ENCODE measurements around the gene DNAJC1.
"Not testable (repeated sequence)": the region's sequence is repeated elsewhere in the genome, so short reads cannot be mapped to it uniquely, and the experiment has no call there.

Gene DNAJC1

DNA sequence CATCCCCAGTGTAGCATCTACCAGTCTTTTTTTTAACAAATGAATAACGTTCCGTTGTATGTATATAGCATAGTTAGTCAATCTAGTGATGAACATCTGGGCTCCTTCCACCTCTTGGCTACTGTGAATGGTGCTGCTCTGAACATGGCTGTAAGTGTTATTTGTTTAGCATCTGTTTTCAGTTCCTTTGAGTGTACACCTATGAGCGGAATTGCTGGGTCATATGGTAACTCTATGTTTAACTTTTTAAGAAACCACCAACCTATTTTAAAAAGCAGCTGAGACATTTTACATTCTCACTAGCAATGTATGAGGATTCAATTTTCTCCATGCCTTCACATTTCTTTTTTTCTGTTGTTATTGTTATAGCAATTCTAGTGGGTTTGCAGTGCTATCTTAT, 178.2 kb downstream of the DNAJC1 start:
- no peak for DNase-seq (ENCODE audit: low read depth)

DNA sequence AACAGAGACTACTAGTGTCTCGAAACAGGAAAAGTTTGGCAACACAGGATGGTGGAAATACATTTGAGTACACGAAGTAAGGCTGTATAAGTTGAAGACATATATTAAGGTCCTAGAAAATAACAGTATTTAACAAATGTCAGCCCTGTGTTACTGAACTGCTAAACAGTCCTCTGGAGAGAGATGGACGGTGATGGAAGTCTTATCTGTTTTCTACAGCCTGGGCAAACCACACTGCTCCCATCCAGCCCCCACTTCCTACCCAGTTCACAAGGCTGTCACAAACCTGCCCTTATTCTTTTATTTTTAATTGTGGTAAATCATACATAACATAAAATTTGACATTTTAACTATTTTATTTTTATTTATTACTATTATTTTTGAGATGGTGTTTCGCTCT, 179.1 kb downstream of the DNAJC1 start:
- DNase-seq (ENCODE audit: low read depth): no peak

DNA sequence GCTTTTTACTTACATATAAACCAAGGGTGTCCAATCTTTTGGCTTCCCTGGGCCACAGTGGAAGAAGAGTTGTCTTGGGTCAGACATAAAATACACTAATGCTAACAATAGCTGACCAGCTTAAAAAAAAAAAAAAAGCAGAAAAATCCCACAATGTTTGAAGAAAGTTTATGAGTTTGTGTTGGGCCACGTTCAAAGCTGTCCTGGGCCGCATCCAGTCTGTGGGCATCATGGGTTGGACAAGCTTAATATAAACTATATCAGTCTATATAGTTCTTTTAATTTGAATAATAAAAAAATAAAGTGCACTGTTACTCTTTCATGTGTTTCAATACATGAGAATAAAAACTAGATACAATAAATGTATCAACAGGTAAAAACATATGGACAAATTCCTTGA, 179.9 kb downstream of the DNAJC1 start:
- no peak for DNase-seq (ENCODE audit: low read depth)

DNA sequence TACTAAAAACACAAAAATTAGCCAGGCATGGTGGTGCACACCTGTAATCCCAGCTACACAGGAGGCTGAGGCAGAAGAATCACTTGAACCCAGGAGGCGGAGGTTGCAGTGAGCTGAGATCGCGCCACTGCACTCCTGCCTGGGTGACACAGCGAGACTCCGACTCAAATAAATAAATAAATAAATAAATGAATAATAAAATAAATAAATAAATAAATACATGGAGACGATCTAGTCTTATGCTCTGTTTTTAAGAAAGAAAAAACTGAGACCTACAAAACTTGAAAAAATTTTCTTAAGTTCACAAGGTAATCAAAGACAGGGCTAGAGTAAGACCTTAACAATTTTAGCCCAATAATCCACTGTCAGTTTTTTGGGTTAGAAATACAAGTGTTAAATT, 181.3 kb downstream of the DNAJC1 start:
- not testable (repeated sequence) for DNase-seq (ENCODE audit: low read depth)

- no peak for DNase-seq (ENCODE audit: low read depth)
Observed at GRCh38 chr10:21820952-21821351, 182.6 kb downstream of the DNAJC1 start.

DNA sequence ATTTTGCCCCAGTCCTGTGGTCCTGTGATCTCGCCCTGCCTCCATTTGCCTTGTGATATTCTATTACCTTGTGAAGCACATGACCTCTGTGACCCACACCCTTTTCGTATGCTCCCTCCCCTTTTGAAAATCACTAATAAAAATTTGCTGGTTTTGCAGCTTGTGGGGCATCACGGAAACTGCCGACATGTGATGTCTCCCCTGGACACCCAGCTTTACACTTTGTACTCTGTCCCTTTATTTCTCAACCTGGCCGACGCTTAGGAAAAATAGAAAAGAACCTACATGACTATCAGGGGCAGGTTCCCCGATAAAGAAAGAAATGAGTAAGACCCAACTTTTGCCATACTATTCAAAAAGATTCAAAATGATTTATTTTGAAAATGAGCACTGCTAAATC, 185.1 kb downstream of the DNAJC1 start:
- DNase-seq (ENCODE audit: low read depth): not testable (repeated sequence)

DNA sequence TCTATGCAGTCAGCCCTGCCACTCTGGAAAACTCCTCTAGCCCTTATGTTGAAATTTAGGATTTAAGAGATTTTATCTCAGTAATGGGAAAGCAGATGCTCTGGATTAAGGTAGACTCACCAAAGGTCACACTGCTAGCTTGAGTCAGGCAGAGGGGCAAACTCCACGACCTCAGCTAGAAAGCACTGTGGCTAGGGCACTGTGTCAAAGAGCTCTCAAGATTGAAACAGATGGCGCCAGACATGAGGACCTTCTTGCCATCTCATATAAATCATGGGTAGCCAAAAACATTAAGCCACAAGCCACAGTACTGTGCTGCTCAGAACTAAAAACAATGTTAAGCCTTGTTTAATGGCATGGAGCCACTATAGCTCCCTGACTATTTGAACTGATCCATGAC, 188.7 kb downstream of the DNAJC1 start:
- no peak for DNase-seq (ENCODE audit: low read depth)

DNA sequence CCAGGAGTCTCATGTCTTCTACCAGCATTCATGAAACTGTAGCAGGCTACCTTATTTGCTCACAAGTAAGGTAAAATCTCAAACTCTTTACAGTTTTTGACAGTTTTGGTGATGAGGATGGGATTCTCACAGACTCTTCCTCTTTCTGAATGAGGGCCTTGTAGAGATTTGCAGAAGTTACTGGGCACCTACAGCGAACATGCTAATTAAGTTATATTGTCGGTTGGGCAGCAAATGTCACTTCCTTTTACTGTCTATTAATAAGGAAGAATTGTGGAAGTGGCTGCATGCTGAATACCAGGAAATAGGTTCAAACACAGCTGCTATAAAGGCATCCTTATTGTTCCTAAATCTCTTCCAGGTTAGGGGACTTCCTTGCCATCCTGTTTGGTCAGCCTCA, 189.6 kb downstream of the DNAJC1 start:
- DNase-seq (ENCODE audit: low read depth): no peak

DNA sequence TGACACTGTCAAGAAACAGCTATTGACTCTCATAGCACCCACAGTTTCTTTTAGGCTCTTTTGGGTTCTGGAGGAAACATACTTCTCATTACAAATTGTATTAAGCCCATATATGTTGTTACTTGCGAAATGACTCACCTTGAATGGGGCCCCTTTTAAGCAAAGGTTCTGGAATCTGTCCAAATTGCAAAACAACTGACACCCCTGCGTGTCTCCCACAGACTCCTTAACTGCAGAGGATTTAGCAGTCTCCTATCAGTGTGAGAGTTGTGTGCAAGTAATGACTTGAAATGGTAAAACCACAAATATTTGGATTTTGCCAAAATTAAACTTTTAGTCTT, 192.3 kb downstream of the DNAJC1 start:
- no peak for DNase-seq (ENCODE audit: low read depth)

GRCh38 chr10:21810582-21811244, 192.8 kb downstream of the DNAJC1 start:
- no peak for DNase-seq (ENCODE audit: low read depth)

GRCh38 chr10:21808550-21808949, 195.0 kb downstream of the DNAJC1 start:
- DNase-seq (ENCODE audit: low read depth): no peak

- no peak for DNase-seq (ENCODE audit: low read depth)
Observed at GRCh38 chr10:21807180-21807579, 196.3 kb downstream of the DNAJC1 start.

DNA sequence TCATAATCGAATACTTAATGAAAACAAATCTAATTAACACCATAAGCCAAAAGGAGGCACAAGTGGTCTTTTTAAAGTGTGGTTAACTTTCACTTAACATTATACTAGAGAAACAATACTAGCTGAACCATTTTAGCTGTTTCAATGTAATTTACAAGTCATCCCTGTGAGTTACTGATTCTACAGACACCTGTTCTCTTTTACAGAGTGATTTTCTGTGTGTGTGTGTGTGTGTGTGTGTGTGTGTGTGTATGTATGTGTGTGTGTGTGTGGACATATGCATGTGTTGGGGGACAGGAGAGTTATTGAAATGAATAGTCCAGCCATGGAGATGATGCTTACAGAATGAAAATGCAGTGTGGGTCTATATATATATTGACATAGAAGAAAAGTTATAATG, 200.2 kb downstream of the DNAJC1 start:
- no peak for DNase-seq (ENCODE audit: low read depth)

- DNase-seq (ENCODE audit: low read depth): no peak
Observed at GRCh38 chr10:21801609-21802008, 201.9 kb downstream of the DNAJC1 start.

DNA sequence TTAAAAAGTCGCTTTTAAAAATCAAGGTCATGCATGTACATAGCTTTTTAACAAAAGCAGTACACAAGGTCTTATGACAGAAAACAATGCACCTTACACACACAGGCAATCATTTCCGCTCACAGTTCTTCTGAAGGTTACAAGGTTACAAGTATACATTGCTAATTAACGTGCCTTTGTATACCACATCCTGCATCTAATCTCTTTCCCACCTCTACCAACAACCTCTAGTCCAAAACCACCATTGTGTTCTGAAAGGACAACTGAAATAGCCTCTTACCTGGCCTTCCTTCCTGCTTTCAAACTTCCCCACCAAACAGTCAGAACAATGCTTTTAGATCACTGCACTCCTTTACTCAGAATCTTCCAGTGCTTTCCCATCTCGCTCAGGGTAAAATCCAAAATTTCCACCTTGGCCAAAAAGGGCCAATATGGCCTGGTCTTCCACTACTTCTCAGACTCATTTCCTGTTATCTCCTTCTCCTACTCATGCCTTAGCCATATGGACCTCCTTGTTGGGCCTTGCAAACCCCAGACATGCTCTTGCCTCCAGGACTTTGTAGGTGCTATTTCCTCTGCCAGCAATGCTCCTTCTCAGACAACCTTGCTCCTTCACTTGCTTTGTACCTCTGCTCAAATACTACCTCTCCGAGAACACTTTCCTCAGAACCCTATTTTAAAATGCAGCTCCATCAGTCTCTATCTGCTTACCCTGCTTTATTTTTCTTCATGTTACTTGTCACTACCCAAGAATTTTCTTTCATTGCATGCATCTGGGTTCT, 205.4 kb downstream of the DNAJC1 start:
- DNase-seq (ENCODE audit: low read depth): no peak

GRCh38 chr10:21797533-21797932, 206.0 kb downstream of the DNAJC1 start:
- DNase-seq (ENCODE audit: low read depth): no peak

DNA sequence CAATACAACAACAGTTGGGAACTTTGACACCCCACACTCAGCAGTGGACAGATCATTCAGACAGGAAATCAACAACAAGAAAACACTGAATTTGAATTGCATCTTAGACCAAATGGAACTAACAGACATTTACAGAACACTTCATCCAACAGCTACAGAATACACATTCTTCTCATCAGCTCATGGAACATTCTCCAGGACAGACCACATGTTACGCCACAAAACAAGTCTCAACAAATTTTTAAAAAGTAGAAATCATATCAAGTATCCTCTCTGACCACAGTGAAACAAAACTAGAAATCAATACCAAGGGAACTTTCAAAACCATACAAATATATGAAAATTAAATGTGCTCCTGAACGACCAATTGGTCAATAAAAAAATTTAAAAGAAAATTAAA, 212.3 kb downstream of the DNAJC1 start:
- no peak for DNase-seq (ENCODE audit: low read depth)

DNA sequence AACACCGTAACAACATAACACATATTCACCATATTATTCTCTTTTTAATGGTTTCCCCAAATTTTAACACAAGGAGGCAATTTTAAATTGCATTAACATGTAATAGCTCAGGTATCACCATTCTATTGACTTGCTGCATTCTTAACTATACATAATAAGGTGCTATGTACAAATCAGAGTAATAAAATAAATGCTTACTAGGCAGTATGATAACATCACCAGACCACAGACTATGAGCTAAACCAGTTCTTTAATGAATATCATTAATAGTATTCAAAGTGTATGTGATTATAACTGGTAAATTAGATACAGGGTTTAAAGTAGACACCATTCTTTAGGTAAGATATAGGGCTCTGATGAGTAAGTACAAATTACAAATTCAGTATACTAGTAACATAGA, 226.6 kb downstream of the DNAJC1 start:
- DNase-seq (ENCODE audit: low read depth): no peak

GRCh38 chr10:21771219-21771618, 232.3 kb downstream of the DNAJC1 start:
- DNase-seq (ENCODE audit: low read depth): no peak

DNA sequence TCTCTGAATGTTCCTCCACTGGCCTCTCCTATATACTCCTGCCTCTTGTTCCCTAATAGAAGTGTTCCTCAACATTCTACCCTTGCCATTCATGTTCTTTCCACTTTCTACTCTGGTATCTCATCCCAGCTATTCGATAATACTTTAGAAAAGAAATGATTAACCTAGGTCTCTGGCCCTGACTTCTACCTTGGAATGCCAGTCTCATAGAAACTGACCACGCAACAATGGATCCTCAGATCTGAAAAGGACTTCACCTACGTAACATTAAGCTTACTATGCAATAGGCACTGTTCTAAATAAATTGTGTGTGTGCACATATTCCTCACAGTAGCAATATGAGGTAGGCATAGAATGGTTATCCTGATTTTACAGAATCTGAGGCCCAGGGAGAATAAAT, 234.5 kb downstream of the DNAJC1 start:
- DNase-seq (ENCODE audit: low read depth): no peak

DNA sequence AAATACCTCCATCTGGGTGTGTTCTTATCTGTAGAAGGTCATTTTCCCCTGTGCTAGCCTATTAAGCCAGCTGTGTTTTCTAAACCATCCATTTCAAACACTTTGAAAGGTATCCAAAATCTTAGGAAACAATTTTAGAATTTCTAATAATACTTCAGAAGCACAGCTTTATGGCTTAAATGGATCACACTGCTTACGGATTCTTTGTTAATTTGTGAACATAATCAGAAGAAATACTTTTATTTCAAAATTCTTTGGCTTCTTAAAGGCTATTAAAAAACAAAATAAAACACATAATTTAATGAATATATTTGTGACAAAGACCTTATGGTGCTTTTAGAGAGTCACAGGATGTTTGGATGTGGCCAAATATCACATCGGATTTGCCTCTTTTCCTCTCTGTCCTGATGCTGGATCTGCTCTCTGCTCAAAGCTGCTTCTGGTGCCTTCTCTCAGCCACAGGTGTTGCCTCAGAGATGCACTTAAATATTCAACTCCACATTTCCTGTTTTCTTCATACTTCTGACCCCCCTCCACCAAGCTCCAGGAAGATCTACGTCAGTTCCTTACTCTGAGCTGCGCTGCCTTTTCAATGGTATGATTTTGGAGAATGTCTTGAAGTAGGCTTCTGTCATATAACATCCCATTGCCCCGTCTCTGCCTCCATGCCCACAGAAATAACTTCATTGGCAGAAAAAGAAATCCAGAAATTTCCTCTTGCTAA, 238.9 kb downstream of the DNAJC1 start:
- DNase-seq (ENCODE audit: low read depth): no peak

GRCh38 chr10:21760332-21760731, 243.2 kb downstream of the DNAJC1 start:
- no peak for DNase-seq (ENCODE audit: low read depth)

DNA sequence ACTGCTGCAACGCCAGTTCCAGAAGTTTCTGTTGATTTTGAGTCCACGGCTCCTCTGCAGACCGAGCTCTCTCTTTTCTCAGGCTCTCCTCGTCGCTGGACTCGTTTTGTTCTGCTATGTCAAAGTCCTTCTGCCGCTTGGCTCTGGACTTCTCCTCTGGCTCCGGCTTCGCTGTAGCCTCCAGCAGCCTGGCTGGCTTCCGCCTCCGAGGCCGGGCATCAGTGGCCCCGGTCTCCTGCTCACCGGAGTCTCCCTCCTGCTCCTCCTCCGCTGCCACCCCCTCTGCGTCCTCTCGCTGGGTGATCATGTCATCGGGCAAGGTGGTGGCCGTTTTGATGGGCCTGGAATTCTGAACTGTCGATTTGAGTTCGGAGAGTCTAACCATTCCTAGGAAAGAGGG, 244.3 kb downstream of the DNAJC1 start:
- DNase-seq (ENCODE audit: low read depth): no peak

Data from activated T-cell treated with anti-CD3 and anti-CD28 coated beads for 1 hour (primary cell).